HepG2 (cell line): ENCODE results near the gene RBM23. TPM values are rescaled to one million over a fixed set of nuclear protein-coding genes. Genes with fewer than 3 reads are reported as not detected.

Source experiments
- ATF1 ChIP-seq: IDR thresholded peaks from 2 replicates; pipeline ENCODE4 v1.6.1; 2016; ENCODE audit warnings: mild to moderate bottlenecking, control low read depth
- DNMT3B ChIP-seq: conservative IDR thresholded peaks from 2 replicates; pipeline ENCODE4 v1.6.1; 2016; ENCODE audit warnings: missing biosample characterization, control low read depth
- DPF2 ChIP-seq: sonication (generic); formaldehyde crosslinking; IDR thresholded peaks from 2 replicates; pipeline ENCODE4 v1.4.0; 2020; ENCODE audit warnings: mild to moderate bottlenecking, low read depth, missing genetic modification reagents, borderline replicate concordance
- HES4 ChIP-seq: sonication (generic); formaldehyde crosslinking; IDR thresholded peaks from 2 replicates; pipeline ENCODE4 v1.9.0; 2021; ENCODE audit warnings: mild to moderate bottlenecking, missing genetic modification reagents, borderline replicate concordance
- HMGA1 ChIP-seq: sonication (generic); formaldehyde crosslinking; conservative IDR thresholded peaks from 2 replicates; pipeline ENCODE4 v1.4.0; 2020; ENCODE audit warnings: missing genetic modification reagents
- KAT8 ChIP-seq: IDR thresholded peaks from 2 replicates; pipeline ENCODE4 v1.6.1; 2016; ENCODE audit warnings: missing genetic modification reagents, missing compliant biosample characterization
- KLF11 ChIP-seq: IDR thresholded peaks from 2 replicates; pipeline ENCODE4 v1.6.1; 2016; ENCODE audit warnings: missing compliant biosample characterization
- MYNN ChIP-seq: sonication (generic); formaldehyde crosslinking; IDR thresholded peaks from 2 replicates; pipeline ENCODE4 v1.4.0; 2020; ENCODE audit warnings: mild to moderate bottlenecking, low read depth, missing genetic modification reagents
- NBN ChIP-seq: fragments of 450-650 bp; conservative IDR thresholded peaks from 2 replicates; pipeline ENCODE4 v1.6.1; 2017
- SETDB1 ChIP-seq: sonication (generic); formaldehyde crosslinking; IDR thresholded peaks from 2 replicates; pipeline ENCODE4 v1.5.1; 2020; ENCODE audit warnings: missing genetic modification reagents, mild to moderate bottlenecking, borderline replicate concordance
- SNAPC2 ChIP-seq: sonication (generic); formaldehyde crosslinking; IDR thresholded peaks from 2 replicates; pipeline ENCODE4 v1.8.1; 2022; ENCODE audit warnings: mild to moderate bottlenecking, missing genetic modification reagents
- SNRNP70 ChIP-seq: fragments of 200-400 bp; formaldehyde crosslinking; IDR thresholded peaks from 2 replicates; pipeline ENCODE4 v1.6.1; 2017; ENCODE audit warnings: mild to moderate bottlenecking, low read depth, low read length, moderate library complexity
- TP53 ChIP-seq: sonication (generic); formaldehyde crosslinking; conservative IDR thresholded peaks from 2 replicates; pipeline ENCODE4 v1.4.0; 2020; ENCODE audit warnings: missing genetic modification reagents
- ZFP62 ChIP-seq: sonication (generic); formaldehyde crosslinking; IDR thresholded peaks from 2 replicates; pipeline ENCODE4 v1.4.0; 2020; ENCODE audit warnings: missing genetic modification reagents
- ZNF264 ChIP-seq: sonication (generic); formaldehyde crosslinking; IDR thresholded peaks from 2 replicates; pipeline ENCODE4 v1.4.0; 2020; ENCODE audit warnings: missing genetic modification reagents
- ZNF33B ChIP-seq: sonication (generic); formaldehyde crosslinking; IDR thresholded peaks from 2 replicates; pipeline ENCODE4 v1.5.1; 2020; ENCODE audit warnings: mild to moderate bottlenecking, missing genetic modification reagents
- ZNF510 ChIP-seq: sonication (generic); formaldehyde crosslinking; IDR thresholded peaks from 2 replicates; pipeline ENCODE4 v1.4.0; 2020; ENCODE audit warnings: low read depth, mild to moderate bottlenecking, missing genetic modification reagents
- ZNF777 ChIP-seq: sonication (generic); formaldehyde crosslinking; IDR thresholded peaks from 2 replicates; pipeline ENCODE4 v1.4.0; 2020; ENCODE audit warnings: missing genetic modification reagents
- polyA plus RNA-seq, 8 experiments: library from polyadenylated mRNA; depleted of rRNA in 3 of 8; stranded (reverse) in 7 of 8; unstranded in 1 of 8; fragments of >200 nt; fragmentation: Illumina TruSeq in 4 of 8; extraction: Trizol in 4 of 8; gene quantifications; 2 replicates each; pipeline versions ENCODE4 v1.2.1 to v1.2.3, GENCODE V29; 2011 to 2016; ENCODE audit warnings: low read depth in 4 of 8, missing spikeins in 1 of 8, mixed read lengths in 1 of 8; ENCODE audit not compliant: insufficient read depth in 1 of 8
- total RNA-seq, 5 experiments: library from RNA; depleted of rRNA; stranded (reverse); fragments of >200 nt; fragmentation: Illumina TruSeq; extraction: Trizol; gene quantifications; 2 replicates each; pipeline ENCODE4 v1.2.3, GENCODE V29; 2016; ENCODE audit warnings: low read depth in 1 of 5
- TF ChIP-seq, protein P1 (sequence below): IDR thresholded peaks from 2 replicates; pipeline ENCODE4 v1.6.1; 2016; ENCODE audit warnings: low read depth, control low read depth
- TF ChIP-seq, protein P2 (sequence below): IDR thresholded peaks from 2 replicates; pipeline ENCODE4 v1.6.1; 2016; ENCODE audit warnings: low read depth
- TF ChIP-seq, protein P3 (sequence below): sonication (generic); formaldehyde crosslinking; IDR thresholded peaks from 2 replicates; pipeline ENCODE4 v1.5.0; 2020; ENCODE audit warnings: missing genetic modification reagents
- TF ChIP-seq, protein P4 (sequence below): sonication (generic); formaldehyde crosslinking; IDR thresholded peaks from 2 replicates; pipeline ENCODE4 v1.4.0; 2020; ENCODE audit warnings: missing genetic modification reagents
- TF ChIP-seq, protein P5 (sequence below): sonication (generic); formaldehyde crosslinking; IDR thresholded peaks from 2 replicates; pipeline ENCODE4 v1.5.0; 2020; ENCODE audit warnings: missing genetic modification reagents
- TF ChIP-seq, protein P6 (sequence below): IDR thresholded peaks from 2 replicates; pipeline ENCODE4 v1.6.1; 2012; ENCODE audit warnings: low read depth, low read length, improper control_type of control experiment

Gene RBM23
- total and polyA plus RNA-seq, 2 of the 13 experiments (the other 11 are each of a cell fraction or from before 2014, with no cell fraction given) = 1.5 to 2.1 TPM

DNA sequence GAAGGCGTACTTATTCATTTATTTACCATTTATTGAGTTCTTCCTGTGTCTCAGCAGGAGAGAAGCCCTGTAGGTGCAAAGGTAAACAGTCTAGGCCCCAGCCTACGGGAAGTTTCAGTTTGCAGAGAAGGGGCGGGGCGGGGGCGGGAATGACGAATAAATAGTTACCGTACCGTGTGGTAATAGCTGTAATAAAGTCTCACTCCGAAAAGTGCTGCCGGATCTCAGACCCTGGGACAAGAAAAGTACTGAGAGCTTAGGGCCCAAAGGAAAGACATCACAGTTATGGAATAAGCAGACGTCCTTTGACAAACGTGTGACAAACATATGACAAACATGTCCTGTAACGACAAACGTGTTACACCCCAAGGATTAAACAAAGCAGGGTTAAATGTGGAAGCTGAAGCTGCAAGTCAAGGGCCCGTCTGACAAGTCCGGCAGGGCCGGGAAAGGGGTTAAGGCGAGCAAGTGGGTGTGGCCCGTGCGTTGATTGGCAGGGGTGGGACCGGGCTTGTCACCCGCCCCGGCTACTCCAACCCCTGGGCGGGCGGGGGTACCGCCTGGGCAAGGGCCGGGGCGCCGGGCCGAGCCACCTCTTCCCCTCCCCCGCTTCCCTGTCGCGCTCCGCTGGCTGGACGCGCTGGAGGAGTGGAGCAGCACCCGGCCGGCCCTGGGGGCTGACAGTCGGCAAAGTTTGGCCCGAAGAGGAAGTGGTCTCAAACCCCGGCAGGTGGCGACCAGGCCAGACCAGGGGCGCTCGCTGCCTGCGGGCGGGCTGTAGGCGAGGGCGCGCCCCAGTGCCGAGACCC lies 47.5 kb downstream of the RBM23 start, which contains the start of gene LRP10 (continued):
- TF ChIP-seq HES4 = 0 out of 2 replicates have a peak, but pooled peaks have one; percentile 56
- TF ChIP-seq HMGA1 (CRISPR knock-in tag) = no peak
- peak; percentile 89 for TF ChIP-seq ZNF264
- TF ChIP-seq, protein P1, sequence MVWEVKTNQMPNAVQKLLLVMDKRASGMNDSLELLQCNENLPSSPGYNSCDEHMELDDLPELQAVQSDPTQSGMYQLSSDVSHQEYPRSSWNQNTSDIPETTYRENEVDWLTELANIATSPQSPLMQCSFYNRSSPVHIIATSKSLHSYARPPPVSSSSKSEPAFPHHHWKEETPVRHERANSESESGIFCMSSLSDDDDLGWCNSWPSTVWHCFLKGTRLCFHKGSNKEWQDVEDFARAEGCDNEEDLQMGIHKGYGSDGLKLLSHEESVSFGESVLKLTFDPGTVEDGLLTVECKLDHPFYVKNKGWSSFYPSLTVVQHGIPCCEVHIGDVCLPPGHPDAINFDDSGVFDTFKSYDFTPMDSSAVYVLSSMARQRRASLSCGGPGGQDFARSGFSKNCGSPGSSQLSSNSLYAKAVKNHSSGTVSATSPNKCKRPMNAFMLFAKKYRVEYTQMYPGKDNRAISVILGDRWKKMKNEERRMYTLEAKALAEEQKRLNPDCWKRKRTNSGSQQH (CRISPR knock-in tag) = 0 out of 2 replicates have a peak, but pooled peaks have one; percentile 60
- TF ChIP-seq NBN = no peak
- TF ChIP-seq DPF2 (CRISPR knock-in tag) = peak; percentile 76
- TF ChIP-seq ZNF510 (CRISPR knock-in tag) = peak; percentile 97
- peak; percentile 83 for TF ChIP-seq ZNF777 (CRISPR knock-in tag)
- TF ChIP-seq SNRNP70 = no peak
- peak; percentile 39; the same call in 1 of the 2 replicates for TF ChIP-seq KLF11 (CRISPR knock-in tag)
- TF ChIP-seq MYNN (CRISPR knock-in tag) = no peak; the same call in 1 of the 2 replicates
- TF ChIP-seq ZNF33B (CRISPR knock-in tag) = peak; percentile 85; the same call in 1 of the 2 replicates
- TF ChIP-seq, protein P2, sequence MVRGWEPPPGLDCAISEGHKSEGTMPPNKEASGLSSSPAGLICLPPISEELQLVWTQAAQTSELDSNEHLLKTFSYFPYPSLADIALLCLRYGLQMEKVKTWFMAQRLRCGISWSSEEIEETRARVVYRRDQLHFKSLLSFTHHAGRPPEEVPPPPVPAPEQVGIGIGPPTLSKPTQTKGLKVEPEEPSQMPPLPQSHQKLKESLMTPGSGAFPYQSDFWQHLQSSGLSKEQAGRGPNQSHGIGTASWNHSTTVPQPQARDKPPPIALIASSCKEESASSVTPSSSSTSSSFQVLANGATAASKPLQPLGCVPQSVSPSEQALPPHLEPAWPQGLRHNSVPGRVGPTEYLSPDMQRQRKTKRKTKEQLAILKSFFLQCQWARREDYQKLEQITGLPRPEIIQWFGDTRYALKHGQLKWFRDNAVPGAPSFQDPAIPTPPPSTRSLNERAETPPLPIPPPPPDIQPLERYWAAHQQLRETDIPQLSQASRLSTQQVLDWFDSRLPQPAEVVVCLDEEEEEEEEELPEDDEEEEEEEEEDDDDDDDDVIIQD (CRISPR knock-in tag) = peak; percentile 77
- 0 out of 2 replicates have a peak, but pooled peaks have one; percentile 66 for TF ChIP-seq TP53 (CRISPR knock-in tag)
- no peak for TF ChIP-seq ATF1 (CRISPR knock-in tag)
- TF ChIP-seq DNMT3B = peak; percentile 73; the same call in 1 of the 2 replicates
- TF ChIP-seq KAT8 (CRISPR knock-in tag) = peak; percentile 86
- TF ChIP-seq, protein P3, sequence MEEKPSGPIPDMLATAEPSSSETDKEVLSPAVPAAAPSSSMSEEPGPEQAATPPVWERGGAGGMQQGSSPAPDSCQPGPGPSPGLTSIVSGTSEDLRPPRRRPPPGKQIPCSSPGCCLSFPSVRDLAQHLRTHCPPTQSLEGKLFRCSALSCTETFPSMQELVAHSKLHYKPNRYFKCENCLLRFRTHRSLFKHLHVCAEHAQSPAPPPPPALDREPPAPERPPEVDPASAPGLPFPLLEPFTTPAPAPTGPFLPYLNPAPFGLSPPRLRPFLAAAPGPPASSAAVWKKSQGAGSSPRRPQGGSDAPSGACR = peak; percentile 94; the same call in 1 of the 2 replicates
- TF ChIP-seq, protein P4, sequence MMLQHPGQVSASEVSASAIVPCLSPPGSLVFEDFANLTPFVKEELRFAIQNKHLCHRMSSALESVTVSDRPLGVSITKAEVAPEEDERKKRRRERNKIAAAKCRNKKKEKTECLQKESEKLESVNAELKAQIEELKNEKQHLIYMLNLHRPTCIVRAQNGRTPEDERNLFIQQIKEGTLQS (CRISPR knock-in tag) = no peak
- TF ChIP-seq, protein P5, sequence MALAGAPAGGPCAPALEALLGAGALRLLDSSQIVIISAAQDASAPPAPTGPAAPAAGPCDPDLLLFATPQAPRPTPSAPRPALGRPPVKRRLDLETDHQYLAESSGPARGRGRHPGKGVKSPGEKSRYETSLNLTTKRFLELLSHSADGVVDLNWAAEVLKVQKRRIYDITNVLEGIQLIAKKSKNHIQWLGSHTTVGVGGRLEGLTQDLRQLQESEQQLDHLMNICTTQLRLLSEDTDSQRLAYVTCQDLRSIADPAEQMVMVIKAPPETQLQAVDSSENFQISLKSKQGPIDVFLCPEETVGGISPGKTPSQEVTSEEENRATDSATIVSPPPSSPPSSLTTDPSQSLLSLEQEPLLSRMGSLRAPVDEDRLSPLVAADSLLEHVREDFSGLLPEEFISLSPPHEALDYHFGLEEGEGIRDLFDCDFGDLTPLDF = peak; percentile 88
- no peak; the same call in 1 of the 2 replicates for TF ChIP-seq ZFP62 (CRISPR knock-in tag)
- TF ChIP-seq SETDB1 = peak; percentile 86; the same call in 1 of the 2 replicates
- TF ChIP-seq, protein P6, sequence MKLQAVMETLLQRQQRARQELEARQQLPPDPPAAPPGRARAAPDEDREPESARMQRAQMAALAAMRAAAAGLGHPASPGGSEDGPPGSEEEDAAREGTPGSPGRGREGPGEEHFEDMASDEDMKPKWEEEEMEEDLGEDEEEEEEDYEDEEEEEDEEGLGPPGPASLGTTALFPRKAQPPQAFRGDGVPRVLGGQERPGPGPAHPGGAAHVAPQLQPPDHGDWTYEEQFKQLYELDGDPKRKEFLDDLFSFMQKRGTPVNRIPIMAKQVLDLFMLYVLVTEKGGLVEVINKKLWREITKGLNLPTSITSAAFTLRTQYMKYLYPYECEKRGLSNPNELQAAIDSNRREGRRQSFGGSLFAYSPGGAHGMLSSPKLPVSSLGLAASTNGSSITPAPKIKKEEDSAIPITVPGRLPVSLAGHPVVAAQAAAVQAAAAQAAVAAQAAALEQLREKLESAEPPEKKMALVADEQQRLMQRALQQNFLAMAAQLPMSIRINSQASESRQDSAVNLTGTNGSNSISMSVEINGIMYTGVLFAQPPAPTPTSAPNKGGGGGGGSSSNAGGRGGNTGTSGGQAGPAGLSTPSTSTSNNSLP = peak; percentile 70
- TF ChIP-seq SNAPC2 = peak; percentile 57; the same call in 1 of the 2 replicates
